Activated CD4-positive, alpha-beta T cell treated with anti-CD3 and anti-CD28 coated beads, Interleukin-2, amount 10 ng/mL, durations not matched to agents 24 days and 14 days (primary cell): ENCODE measurements around the gene PRR35. TPM values are rescaled to one million over a fixed set of nuclear protein-coding genes. Genes with fewer than 3 reads are reported as not detected.

Source experiments
- DNase-seq: peaks from one replicate; pipeline ENCODE4 v3.0.0; 2022
- H3K27ac Mint-ChIP-seq: one replicate; pipeline ENCODE4 v1.8.0; 2022; ENCODE audit warnings: mild to moderate bottlenecking, mixed read lengths
- H3K27me3 Mint-ChIP-seq: one replicate; pipeline ENCODE4 v1.8.0; 2022; ENCODE audit warnings: mixed read lengths
- H3K36me3 Mint-ChIP-seq: one replicate; pipeline ENCODE4 v1.8.0; 2022; ENCODE audit warnings: low read depth, mild to moderate bottlenecking, mixed read lengths
- H3K4me1 Mint-ChIP-seq: one replicate; pipeline ENCODE4 v1.8.0; 2021; ENCODE audit warnings: mixed read lengths
- H3K4me3 Mint-ChIP-seq: one replicate; pipeline ENCODE4 v1.8.0; 2022; ENCODE audit warnings: mild to moderate bottlenecking, moderate library complexity, mixed read lengths
- H3K9me3 Mint-ChIP-seq: one replicate; pipeline ENCODE4 v1.8.0; 2021; ENCODE audit warnings: mixed read lengths
- intact Hi-C: fragments of 100-400 bp; cut with micrococcal nuclease; formaldehyde crosslinking; loops from one replicate; pipeline ENCODE4 v1.15.1; 2023
- total RNA-seq: library from RNA; stranded (reverse); gene quantifications from 2 replicates; pipeline ENCODE4 v1.2.3, GENCODE V29; 2022

The PRR35 gene
- total RNA-seq, 1 donor from 2014 or later, result not detected

DNA sequence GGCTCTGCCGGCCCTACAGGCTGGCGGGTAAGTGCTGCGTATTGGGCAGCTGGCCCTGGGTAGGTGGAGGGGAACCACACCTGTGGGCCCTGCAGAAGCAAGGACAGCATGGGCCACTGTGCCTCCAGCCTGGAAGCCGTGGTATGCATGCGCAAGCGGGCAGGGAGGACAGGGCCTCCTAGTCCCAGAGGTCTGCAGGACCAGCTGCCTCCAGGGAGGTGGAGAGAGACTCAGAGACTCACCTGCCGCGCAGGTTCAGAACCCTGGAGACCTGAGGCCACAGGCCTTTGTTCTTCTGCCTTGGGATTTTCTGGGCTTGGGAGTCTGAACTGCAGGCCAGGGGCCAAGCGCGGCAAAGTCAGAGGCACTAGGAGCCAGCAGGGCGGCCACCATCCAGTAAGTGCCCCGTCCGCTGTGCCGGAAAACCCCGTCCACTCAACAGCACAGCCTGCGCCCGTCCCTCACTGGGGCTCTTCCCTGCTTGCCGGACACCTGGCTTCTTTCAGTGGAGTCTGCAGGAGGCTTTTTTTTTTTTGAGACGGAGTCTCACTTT, 20.8 kb downstream of the PRR35 start:
- Mint-ChIP-seq H3K27me3 (no peaks in the 10 kb centered on the region), H3K4me1 (peaks cover 2% of the 10 kb centered on the region), H3K9me3 (no peaks in the 10 kb centered on the region), H3K27ac (no peak overlapping the region), H3K36me3 (no peaks in the 10 kb centered on the region), H3K4me3 (no peak overlapping the region)
- intact Hi-C loops, result no loop called here
- no peak for DNase-seq

DNA sequence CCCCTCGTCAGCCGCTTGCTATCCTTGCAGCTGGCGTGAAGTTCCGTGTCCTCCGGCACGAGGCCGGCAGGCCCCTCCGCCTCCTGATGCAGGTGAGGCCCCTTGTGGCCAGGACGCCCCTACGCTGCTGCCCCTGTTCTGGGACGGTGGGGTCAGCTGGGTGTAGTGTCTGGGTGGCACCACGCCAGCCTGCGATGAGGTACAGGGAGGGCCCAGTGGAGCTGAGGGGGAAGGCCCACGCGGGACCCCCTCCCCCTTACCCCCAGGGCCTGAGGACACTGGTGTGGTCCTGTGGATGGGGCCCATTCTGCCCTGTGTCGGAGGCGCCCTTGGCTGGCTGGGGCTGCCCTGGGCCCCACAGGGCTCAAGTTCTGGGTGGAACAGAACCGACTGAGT, 22.0 kb downstream of the PRR35 start:
- Mint-ChIP-seq H3K4me3 (no peak overlapping the region), H3K27me3 (no peaks in the 10 kb centered on the region), H3K9me3 (no peaks in the 10 kb centered on the region), H3K27ac (no peak overlapping the region), H3K4me1 (peaks cover under 1% of the 10 kb centered on the region), H3K36me3 (no peaks in the 10 kb centered on the region)
- DNase-seq, result no peak
- intact Hi-C loops, result no loop called here

DNA sequence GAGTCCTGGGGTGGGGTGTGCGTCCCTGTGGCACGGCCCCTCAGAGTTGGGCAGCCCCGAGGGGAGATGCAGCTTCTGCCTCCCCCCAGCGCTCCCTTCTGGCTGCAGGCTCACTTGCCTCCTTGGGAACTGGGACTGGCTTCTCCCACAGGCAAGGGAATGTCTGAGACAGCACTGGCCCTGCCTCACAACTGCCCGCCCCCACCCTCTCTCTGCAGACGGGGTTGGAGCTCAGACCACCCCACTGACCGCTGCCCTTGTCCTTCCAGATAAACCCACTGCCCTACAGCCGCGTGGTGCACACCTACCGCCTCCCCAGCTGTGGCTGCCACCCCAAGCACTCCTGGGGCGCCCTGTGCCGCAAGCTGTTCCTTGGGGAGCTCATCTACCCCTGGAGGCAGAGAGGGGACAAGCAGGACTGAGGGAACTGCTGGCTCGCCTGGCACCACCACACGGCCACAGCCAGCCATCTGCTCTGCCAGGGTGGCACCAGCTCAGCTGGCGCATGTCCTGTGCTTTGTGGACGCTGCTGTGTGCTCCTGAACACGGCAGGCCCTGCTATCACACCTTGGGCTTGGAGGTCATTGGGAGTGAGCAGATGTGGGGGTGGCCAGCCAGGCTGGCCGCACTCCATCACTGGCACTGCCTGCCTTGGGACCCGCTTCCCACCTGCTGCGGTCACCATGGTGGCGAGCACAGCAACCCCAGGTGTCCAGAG, 22.6 kb downstream of the PRR35 start:
- Mint-ChIP-seq H3K27ac (no peak overlapping the region), H3K27me3 (no peaks in the 10 kb centered on the region), H3K9me3 (no peaks in the 10 kb centered on the region), H3K4me3 (no peak overlapping the region), H3K36me3 (peaks cover 2% of the 10 kb centered on the region), H3K4me1 (peaks cover 3% of the 10 kb centered on the region)
- DNase-seq, result no peak
- intact Hi-C loops, result no loop called here

DNA sequence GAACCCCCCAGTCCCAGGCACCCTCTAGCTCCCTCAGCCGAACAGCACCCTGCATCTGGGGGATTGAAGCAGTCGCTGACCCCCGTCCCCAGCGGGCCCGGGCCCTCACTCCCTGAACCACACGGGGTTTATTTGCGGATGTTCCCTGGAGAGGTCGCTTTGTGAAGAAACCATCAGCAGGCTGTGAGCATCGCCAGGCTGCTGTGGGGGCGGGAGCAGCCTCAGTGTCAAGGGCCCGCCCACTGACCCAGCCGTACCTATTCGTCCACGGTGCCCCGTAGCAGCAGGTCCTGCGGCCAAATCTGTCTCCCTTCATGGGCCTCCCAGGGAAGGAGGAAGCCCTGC, 23.2 kb downstream of the PRR35 start:
- Mint-ChIP-seq H3K27me3 (no peaks in the 10 kb centered on the region), H3K27ac (no peak overlapping the region), H3K9me3 (no peaks in the 10 kb centered on the region), H3K4me3 (no peak overlapping the region), H3K36me3 (peaks cover 5% of the 10 kb centered on the region), H3K4me1 (peaks cover 3% of the 10 kb centered on the region)
- intact Hi-C loops, result no loop called here
- no peak for DNase-seq

DNA sequence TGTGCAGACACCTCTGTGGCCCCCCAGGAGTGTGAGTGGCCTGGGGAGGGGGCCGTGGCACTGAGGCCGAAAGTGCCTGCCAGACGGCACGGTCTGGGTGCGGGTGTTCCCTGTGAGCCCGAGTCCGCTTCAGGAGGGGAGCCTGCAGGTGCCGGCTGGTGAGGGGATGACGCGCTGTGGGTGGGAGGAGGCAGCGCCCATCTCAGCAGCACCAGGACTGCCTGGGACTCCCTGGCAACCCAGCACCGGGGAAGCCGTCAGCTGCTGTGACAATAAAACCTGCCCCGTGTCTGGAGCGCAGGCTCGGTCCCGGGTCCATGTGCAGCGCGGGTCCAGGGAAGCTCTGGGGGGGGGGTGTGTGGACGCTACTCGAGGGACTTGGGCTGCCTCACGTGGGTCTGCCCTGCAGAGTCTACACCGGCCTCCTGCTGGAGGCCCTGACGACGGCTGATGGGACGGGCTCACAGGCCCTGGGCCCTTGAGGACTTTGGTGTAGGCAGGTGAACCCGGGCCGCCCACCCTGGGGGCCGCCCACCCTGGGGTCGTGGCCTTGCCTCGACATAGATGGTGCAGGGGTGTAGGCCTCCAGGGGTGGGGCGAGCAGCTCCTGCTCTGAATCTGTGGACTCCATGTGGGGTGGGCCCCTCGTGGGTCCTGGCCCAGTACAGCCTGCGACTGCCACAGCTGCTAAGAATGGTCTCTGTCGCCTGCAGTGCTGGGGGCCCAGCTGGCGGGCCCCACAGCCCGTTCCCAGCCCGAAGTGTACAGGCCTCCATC, 23.8 kb downstream of the PRR35 start:
- Mint-ChIP-seq H3K4me1 (peaks cover 3% of the 10 kb centered on the region), H3K27ac (no peak overlapping the region), H3K9me3 (no peaks in the 10 kb centered on the region), H3K4me3 (no peak overlapping the region), H3K27me3 (no peaks in the 10 kb centered on the region), H3K36me3 (peaks cover 5% of the 10 kb centered on the region)
- no peak for DNase-seq
- intact Hi-C loops, result no loop called here

DNA sequence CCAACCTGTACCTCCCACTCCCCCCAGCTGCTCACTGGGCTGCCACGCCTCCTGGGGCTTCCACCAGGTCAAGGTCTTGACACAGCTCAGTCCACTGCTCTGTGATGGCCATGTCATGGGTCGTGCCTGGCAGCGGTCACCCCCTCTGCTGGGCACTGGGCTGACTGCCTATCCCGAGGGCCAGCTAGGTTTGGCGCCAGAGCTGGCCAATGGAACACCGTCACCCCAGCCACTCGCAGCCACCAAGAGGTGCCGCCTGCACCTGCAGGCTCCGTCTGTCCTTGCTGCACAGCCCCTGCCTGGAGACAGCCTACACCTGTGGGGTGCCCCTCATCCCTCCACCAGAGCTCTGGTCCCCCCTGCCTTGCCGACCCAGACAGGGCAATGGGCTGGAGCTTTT, 25.2 kb downstream of the PRR35 start:
- Mint-ChIP-seq H3K4me1 (peaks cover 3% of the 10 kb centered on the region), H3K4me3 (no peak overlapping the region), H3K9me3 (no peaks in the 10 kb centered on the region), H3K36me3 (peaks cover 5% of the 10 kb centered on the region), H3K27me3 (no peaks in the 10 kb centered on the region), H3K27ac (no peak overlapping the region)
- DNase-seq, result no peak
- intact Hi-C loops, result no loop called here

DNA sequence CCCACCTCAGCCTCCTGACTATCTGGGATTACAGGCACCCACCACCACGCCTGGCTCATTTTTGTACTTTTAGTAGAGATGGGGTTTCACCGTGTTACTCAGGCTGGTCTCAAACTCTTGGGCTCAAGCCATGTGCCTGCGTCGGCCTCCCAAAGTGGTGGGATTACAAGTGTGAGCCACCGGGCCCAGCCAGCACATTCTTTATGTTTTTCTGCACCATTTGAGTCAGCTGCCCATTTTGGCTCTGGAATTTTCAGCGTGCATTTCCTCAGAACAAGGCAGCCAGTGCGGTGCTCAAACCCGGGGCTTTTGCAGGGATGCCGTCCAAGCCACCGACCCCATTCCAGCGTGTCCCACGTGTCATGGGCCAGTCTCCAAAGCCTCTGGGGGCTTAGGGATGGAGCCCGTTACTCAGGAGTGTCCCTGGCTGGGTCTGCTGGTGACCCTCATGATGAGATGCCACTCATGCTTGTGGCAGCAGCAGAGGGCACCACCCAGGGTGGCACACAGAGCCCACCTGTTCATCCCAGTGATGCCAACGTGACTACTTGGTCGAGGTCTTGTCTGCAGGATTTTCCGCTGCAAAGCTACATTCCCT, 26.0 kb downstream of the PRR35 start:
- Mint-ChIP-seq H3K27ac (no peak overlapping the region), H3K9me3 (no peaks in the 10 kb centered on the region), H3K4me1 (peaks cover 10% of the 10 kb centered on the region), H3K27me3 (no peaks in the 10 kb centered on the region), H3K36me3 (peaks cover 7% of the 10 kb centered on the region), H3K4me3 (no peak overlapping the region)
- intact Hi-C loops, result no loop called here
- DNase-seq, result no peak

DNA sequence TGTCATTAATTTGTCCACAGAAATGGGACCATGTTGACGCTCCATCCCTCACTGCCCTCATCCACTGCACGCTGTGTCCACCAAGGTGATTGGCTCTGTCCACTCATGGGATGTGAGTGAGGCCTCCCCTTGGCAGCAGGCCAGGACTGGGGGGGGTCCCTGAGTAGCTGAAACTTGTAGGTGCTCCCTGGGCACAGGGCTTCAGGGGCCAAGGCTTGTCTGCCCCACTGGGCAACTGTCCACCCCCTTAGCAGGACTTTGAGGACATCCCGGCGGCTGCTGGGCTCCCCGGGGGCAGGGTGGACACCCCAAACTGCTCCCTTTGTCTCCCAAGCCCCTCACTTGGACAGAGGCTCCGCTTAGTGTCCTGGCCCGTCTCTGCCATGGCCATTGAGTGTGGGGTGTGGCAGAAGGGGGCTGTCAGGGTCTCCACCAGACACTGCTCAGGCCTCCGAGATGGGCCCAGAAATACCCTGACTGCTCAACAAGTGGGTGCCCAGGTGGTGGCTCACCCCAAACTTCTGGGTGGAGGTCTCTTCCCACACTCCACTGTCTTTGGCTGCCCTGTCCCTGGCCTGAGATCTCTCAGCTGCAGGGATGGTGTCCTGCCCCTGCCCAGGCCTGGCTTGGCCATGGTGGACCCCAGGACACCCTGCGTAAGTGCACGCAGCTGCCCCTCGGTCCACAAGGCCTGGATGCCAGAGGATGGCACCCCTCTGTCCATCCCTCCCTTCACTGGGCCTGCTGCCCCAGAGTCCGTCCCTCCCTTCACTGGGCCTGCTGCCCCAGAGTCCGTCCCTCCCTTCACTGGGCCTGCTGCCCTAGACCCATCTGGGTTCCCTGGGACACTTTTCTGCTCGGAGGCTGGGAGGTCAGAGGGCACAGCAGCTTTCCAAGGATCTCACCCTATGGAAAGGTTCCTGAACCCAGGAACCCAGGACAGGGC, 26.7 kb downstream of the PRR35 start:
- peaks cover 12% of the 10 kb centered on the region for H3K4me1 Mint-ChIP-seq
- H3K4me3 Mint-ChIP-seq, result peak overlapping the region; percentile 95
- peaks cover 7% of the 10 kb centered on the region for H3K36me3 Mint-ChIP-seq
- no peak for DNase-seq
- no peaks in the 10 kb centered on the region for H3K9me3 Mint-ChIP-seq
- peak overlapping the region; percentile 91 for H3K27ac Mint-ChIP-seq
- intact Hi-C loops, result no loop called here
- H3K27me3 Mint-ChIP-seq, result no peaks in the 10 kb centered on the region

DNA sequence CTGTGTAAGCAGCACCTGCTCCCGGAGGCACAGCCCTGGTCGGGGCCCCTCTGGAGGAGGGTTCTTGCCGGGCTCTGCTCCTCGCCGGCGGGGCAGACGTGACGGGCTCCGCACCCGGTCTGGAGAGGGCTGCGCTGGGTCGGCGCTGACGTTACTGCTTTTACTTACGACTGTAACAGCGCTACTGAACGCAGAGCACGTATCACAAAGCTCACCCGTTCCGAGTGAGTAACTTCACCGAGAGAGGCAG, 28.4 kb downstream of the PRR35 start:
- peak; percentile 89 for DNase-seq
- H3K9me3 Mint-ChIP-seq, result no peaks in the 10 kb centered on the region
- H3K27ac Mint-ChIP-seq, result peak overlapping the region; percentile 98

DNA sequence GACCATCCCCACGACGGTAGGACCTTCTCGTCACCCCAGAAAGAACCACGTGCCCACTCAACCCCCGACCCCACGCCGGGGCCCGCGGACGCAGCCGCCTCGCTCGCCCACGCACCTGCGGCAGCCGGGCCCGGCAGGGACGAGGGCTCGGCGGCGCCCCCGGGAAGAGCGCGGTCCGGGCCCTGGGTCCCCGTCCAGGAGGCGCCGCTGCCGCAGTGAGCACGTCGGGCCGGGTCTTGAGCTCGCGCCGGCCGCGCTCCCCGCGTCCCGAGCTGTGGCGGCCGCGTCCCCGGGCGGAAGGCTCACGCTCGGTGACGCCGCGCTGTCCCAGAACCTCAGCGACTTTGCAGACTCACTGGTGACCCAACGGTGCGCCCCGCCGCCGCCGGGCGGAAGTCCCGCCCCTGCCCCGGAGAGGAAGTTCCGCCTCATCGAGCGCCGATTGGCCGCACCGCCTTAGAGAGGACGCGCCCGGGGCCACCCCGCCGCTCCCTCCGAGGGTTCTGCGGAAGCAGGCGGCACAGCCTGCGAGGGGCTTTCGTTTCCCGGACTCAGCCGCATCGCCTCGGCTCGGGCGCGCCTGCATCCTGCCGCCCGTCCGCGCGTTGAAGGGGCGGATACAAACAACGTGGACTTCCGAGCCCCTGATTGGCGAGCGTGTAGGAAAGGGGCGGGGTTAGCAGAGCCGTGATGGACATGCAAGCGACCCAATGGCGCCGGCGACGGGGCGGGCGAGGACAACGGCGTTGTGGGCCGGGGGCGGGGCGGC, 28.9 kb downstream of the PRR35 start:
- intact Hi-C loops, result loop anchor here (1.0 to 2.0 kb wide), 5 partner anchors 20 to 164 kb away; partner anchors contain the start of genes CAPN15, METTL26, PIGQ and RAB11FIP3
- H3K9me3 Mint-ChIP-seq, result no peaks in the 10 kb centered on the region
- H3K36me3 Mint-ChIP-seq, result peaks cover 7% of the 10 kb centered on the region
- H3K4me1 Mint-ChIP-seq, result peaks cover 17% of the 10 kb centered on the region
- H3K27ac Mint-ChIP-seq, result peak overlapping the region; percentile 100
- DNase-seq, result peak; percentile 99
- peak overlapping the region; percentile 95 for H3K4me3 Mint-ChIP-seq
- no peaks in the 10 kb centered on the region for H3K27me3 Mint-ChIP-seq

More for the DNA sequence above, 28.4 kb downstream of the PRR35 start:
- H3K4me3 Mint-ChIP-seq, result peak overlapping the region; percentile 95
- H3K4me1 Mint-ChIP-seq, result peaks cover 16% of the 10 kb centered on the region
- H3K36me3 Mint-ChIP-seq, result peaks cover 7% of the 10 kb centered on the region
- no peaks in the 10 kb centered on the region for H3K27me3 Mint-ChIP-seq
- intact Hi-C loops, result loop anchor here (2.0 kb wide), 1 partner anchor 60 kb away; the partner anchor contains the start of gene WDR90

DNA sequence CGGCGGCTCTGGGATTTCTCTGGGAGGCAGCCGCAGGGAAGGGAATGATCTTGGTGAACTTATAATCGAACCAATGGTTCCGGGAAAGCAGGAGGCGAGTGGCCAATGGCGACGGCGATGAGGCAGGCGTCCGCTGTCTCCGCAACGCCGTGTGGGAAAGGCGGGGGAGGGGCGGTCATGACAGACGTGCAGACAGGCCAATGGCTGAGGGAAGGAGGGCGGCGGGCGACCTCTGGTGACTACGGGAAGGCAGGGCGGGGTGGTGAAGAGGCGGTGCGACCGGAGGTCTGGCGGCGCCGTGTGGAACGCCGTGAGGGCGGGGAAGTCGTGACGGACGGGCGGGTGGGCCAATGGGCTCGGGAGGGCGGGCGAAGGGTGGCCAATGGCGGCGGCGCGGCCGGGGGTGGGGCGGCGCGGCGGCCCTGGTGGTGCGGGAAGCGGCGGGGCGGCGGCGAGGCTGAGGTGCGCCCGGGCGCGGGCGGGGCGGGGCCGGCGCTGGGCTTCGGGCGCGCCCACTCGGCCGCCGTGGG, 29.5 kb downstream of the PRR35 start, which contains the start of gene RAB40C:
TSS of gene RAB40C (plus strand) at position 409 of the 530 bp plus-strand sequence. CDS start 226 bp downstream, outside the sequence.
- Mint-ChIP-seq H3K36me3 (peaks cover 9% of the 10 kb centered on the region), H3K4me3 (peak within 1 kb of the TSS; percentile 95), H3K27me3 (no peaks in the 10 kb centered on the region), H3K4me1 (peaks cover 17% of the 10 kb centered on the region), H3K9me3 (no peaks in the 10 kb centered on the region), H3K27ac (peak within 1 kb of the TSS; percentile 100)
- DNase-seq, result peak; percentile 99
- intact Hi-C loops, result loop anchor here (1.0 to 2.0 kb wide), 5 partner anchors 20 to 164 kb away; partner anchors contain the start of genes CAPN15, METTL26, PIGQ and RAB11FIP3

DNA sequence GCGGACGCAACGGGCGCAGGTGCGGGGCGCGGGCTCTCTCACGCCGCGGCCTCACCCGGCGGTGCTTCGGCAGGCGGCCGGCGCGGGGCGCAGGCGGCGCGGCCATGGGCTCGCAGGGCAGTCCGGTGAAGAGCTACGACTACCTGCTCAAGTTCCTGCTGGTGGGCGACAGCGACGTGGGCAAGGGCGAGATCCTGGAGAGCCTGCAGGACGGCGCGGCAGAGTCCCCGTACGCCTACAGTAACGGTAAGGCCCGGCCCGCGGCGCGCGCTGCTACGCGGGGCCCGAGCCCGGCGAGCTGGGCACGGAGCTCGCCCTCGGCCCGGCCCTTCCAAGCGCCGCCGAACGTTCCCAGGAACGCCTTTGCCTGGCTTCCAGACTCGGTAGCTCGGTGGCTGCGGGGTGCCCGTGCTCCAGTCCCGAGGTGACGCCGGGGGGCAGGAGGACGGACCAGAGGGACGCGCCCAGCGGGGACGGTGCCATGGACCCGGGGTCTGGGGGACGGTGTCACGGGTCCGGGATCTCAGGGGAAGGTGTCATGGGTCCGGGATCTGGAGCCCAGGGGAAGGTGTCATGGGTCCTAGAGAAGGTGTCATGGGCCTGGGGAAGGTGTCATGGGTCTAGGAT, 30.1 kb downstream of the PRR35 start:
- H3K27me3 Mint-ChIP-seq, result no peaks in the 10 kb centered on the region
- H3K4me3 Mint-ChIP-seq, result peak overlapping the region; percentile 92
- H3K27ac Mint-ChIP-seq, result peak overlapping the region; percentile 79
- H3K36me3 Mint-ChIP-seq, result peaks cover 9% of the 10 kb centered on the region
- no peak for DNase-seq
- H3K4me1 Mint-ChIP-seq, result peaks cover 19% of the 10 kb centered on the region
- H3K9me3 Mint-ChIP-seq, result no peaks in the 10 kb centered on the region
- intact Hi-C loops, result no loop called here
